Suppressor macrophage treated with lipopolysaccharide for 1 hour (primary cell): ENCODE results near the gene KRTAP10-12.

Source experiments
- DNase-seq, 3 donors: peaks; one replicate each; pipeline ENCODE4 v3.0.0-alpha.2; 2020 to 2022

The KRTAP10-12 gene

GRCh38 chr21:44699502-44700001 is 2.6 kb downstream of the KRTAP10-12 start:
- no peak for DNase-seq

- no peak for DNase-seq
Observed at GRCh38 chr21:44700101-44701022, 3.4 kb downstream of the KRTAP10-12 start.

DNA sequence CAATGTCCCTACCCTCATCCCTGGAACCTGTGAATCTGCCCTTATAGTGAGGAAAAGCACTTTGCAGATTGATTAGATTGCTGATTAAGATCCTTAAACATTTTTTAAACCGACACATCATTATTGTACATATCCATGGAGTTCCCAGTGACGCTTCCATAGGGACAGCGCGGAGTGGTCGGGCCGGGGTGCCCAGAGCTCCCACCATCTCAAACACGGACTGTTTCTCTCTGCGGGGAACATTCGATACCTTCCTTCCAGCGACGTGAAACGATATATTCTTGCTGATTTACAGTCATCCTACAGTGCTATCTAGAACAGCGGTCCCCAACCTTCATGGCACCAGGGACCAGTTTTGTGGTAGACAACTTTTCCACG is 4.0 kb downstream of the KRTAP10-12 start:
- DNase-seq = no peak

GRCh38 chr21:44701541-44701940 is 4.6 kb downstream of the KRTAP10-12 start:
- DNase-seq = no peak

DNA sequence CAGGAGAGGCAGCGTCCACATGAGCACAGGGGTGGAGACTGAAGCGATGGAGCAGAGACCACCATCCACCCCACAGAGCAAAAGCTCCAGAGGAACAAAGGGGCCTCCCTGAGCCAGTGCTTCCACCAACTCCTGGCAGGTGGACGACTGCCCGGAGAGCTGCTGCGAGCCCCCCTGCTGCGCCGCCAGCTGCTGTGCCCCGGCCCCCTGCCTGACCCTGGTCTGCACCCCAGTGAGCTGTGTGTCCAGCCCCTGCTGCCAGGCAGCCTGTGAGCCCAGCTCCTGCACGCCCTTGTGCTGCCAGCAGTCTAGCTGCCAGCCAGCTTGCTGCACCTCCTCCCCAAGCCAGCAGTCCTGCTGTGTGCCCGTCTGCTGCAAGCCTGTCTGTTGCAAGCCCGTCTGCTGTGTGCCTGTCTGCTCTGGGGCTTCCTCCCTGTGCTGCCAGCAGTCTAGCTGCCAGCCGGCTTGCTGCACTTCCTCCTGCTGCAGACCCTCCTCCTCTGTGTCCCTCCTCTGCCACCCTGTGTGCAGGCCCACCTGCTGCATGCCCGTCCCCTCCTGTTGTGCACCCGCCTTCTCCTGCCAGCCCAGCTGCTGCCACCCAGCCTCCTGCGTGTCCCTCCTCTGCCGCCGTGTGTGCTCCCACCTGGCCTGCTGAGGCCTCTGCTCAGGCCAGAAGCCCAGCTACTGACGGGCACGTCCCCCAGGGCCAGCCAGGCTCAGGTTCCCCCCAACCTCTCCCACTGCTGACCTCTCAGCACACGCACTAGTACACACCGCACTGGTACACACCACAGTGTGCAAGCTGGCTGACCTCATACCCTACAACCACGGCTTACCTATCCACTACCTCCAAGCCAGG is 5.4 kb downstream of the KRTAP10-12 start:
- DNase-seq = no peak

GRCh38 chr21:44702973-44703730 is 6.2 kb downstream of the KRTAP10-12 start:
- DNase-seq = no peak

DNA sequence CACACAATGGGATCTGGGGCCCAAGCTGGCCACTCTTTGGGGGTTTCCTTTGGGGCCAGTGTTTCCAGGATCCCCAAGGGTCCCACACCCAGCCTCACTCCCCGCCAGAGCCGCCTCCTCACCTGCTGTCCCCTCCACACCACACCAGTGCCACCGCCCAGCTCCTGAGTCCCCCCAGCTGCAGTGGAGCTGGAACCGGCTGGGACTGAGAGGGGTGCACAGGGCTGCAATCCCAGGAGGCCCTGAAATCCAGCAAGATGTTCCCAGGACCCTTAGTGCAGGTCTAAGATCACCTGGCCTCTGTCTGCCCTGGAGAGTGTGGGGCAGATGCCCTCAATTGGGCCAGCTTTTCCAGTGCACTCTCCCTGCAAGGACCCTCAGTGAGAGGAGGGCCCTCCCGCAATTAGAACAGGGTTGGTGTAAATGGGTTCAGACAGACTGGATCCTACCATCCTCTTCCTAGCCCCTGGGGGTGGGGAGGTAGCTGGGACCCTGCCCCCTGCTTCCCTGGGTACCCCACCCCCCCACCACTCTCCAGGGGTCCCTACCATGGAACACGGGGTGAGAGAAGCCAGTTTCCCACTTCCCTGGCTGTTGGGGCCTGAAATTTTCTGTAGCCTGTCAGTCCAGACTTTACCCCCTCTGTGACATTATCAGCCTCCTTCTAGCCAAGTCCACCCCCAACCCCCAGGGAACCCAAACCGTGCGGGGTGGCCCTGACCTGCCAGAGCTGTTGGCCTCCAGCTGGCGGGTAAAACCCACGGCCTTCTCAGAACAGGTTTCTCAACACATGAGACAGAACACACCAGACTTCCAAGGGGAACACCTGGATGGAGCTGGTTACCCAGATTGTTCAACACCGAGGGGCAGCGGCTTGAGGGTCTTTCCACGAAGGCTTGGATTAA is 7.0 kb downstream of the KRTAP10-12 start:
- DNase-seq = no peak

- no peak for DNase-seq
Observed at GRCh38 chr21:44704636-44705001, 7.6 kb downstream of the KRTAP10-12 start.

DNA sequence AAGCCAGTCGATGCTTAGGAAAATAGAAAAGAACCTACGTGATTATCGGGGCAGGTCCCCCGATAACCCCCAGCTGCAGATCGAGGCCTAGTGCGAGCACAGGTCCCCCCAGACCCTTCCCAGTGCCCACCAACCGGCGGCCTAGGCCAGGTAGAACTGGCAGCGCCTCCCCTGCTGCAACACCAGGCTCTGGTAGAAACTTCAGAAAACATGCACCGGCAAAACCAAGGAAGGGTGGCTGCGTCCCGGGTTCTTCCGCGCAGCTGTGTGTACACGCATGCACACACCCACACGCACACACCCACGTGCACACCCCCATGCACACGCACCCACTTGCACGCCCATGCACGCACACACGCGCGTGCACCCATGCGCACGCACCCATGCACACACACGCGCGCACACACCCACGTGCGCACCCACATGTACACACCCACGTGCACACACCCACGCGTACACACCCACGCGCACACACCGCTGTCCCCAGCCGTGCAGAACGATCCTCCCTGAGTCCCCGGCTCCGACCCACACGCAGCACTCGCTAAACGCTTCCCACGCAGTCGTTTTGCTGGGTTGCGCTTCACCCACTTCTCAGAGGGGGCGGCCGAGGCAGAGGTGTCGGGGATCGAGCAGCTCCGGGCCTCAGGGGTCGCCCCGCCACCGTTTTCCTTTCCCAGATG is 9.2 kb downstream of the KRTAP10-12 start:
- no peak for DNase-seq

DNA sequence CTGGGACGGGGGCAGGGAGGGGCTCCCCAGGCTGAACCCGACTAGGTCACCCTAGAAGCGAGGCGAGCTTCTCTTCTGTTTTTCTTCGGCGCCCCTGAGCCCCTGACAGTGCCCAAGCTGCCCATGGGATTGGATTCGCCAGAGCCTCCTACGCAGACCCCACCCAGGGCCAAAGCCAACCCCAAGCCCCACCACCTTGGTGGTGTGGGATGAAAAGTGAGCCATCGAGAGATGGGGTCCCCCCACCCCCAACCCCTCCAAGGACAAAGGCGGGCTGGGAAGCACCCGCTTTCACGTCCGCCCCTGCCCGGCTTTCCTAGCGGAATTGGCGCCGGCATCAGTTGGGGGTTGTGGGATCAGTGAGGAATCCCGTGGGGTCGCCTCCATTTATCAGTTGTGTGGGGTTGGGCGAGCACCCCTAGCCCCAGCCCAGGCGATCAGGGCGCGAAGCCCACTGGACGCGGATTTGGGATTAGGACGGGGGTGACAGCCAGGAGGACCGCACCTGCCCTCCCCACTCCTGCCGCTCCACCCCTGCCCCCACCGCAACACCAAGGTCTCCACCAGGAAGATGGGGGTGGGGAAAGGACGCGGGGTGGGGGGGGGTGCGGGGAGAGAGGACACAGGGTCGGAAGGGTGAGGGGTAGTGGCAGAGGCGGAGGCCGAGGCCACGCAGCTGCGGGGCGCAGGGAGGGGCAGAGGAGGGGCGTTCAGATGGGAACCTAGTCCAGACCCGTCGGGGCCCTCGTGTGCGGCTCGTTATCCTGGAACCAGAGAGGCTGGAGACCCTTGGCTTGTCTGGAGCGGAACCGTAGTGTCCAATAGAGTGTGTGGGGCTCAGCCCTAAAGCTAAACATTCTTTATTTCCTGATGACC is 10.0 kb downstream of the KRTAP10-12 start:
- DNase-seq = no peak

- no peak for DNase-seq
Observed at GRCh38 chr21:44708213-44708865, 11.4 kb downstream of the KRTAP10-12 start.

DNA sequence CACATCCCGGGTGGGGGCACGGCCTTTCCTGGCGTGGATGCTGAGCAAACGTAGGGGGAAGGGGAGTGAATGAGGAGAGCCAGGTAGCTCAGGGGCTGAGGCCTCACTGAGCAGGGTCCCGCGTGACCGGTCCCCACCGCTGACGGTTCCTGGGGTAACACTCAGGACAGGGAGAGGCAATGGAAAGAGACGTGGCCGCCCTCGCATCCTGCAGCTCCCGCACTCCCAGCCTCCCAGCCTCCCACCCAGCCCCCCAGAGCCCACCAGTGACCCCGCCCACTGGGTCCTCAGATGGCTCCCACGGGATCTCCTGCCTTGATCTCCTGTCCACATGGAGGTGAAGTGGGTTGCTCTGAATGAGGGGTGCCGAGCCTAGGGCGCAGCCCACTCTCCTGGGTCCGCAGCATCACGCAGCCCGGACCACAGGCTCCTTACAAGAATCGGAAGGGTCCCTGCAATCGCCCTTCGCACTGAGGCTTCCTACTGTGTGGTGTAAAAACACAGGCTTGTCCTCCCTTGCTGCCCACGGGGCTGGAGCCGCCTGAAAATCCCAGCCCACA is 12.0 kb downstream of the KRTAP10-12 start:
- DNase-seq = peak; percentile 63 to 76 (median 71)

DNA sequence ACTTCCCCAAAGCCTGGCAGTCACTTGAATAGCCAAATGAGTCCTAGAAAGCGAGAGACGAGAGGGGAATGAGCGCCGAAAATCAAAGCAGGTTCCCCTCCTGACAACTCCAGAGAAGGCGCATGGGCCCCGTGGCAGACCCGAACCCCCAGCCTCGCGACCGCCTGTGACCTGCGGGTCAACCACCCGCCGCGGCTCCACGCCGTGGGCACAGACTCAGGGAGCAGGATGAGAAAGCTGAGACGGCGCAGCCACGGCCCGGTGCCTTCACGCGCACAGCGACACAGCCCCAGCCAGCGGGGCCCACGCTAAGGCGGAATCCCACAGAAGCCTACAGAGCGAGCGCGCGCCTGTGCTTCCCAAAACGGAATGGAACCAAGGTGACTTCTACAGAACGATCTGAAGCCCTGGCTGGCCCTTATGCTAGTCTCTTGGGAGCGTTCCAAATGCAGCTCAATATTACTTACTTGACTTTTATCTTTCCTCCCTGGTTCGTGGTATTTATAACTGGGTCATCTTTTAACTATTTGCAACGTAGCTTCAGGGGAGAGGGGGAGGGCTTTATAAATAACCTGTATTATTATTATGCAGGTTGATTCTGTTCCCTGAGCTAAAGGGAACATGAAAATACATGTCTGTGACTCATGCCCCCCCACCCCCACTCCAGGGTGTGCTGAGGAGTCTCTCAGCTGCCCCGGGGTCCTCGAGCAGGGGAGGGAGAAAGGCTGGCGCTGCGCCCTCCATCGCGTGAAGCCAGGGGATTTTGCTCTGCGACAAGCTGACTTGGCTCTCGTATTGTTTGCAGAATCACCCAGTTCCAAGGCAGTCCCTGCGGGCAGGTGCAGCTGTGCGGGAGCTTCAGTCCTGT is 12.7 kb downstream of the KRTAP10-12 start:
- DNase-seq = peak in 2 of 3 donors; percentile 20 to 40

DNA sequence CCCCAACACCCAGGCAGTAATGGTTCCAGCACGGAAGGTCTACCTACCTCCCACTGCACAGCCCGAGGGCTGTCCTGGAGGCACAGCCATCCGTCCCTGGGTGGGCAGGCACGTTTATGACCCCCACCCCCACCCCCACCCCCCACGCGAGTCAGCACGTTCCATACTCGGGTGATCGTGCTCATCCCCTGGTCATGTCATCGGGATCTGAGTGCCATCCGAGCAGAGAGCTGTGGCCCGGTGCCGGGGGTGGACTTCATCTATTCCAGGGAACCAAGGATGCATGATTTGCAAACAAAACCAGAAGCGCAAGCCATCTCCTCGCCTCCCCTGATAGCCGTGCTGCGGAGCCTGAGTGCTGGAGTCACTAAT is 13.3 kb downstream of the KRTAP10-12 start:
- DNase-seq = no peak

- DNase-seq = no peak
Observed at GRCh38 chr21:44710756-44711326, 13.9 kb downstream of the KRTAP10-12 start.

DNA sequence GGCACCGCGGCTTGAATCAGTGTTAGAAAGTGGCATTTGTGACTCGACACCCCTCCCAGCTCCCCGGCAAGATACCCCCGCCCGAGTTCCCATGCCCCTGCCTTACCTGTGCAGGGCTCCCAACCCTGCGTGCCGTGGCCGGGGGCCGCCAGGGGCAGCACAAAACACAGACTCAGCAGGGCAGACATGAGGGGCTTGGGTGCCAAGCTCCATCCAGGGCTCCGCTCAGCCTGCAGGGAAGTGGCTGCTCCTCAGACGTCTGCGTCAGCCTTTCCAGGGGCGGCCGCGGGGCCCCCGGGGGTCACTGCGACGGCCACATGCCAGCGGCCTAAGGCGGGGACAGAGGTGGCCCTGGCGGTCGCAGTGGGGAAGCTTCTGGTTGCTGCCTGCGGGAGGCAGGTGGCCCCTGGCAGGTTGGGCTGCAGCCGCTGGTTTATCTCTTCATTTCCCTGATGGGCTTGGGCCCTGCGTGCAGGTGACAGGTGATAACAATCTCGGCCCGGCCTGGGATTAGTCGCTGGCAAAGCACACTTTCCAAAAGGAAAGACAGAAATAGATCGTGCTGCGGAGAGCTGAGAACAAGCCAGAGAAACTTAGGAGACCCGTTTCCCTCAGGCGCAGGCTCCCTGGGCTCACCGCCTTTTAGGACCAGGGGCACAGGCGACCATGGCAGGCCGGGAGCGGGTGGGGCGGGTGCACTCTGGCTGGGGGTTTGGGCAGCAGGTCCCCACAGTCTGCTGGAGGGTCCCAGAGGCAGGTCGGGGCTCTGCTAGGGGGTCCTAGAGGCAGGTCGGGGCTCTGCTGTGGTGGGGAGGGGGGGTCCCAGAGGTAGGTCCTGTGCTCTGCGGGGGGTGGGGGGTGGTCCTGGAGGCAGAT is 14.6 kb downstream of the KRTAP10-12 start, which contains the start of gene TSPEAR:
TSS of gene TSPEAR (minus strand) at position 246 of the 876 bp plus-strand sequence. CDS start at position 188, 58 bp downstream.
- no peak for DNase-seq
